BLaER1 treated with 17β-estradiol and CSF1 and Interleukin-3, amounts not matched to agents 10 nM and 100 nM (cell line): ENCODE measurements around the gene PSMB10.

Source experiments
- H3K27ac ChIP-seq, 11 experiments: shearing (Covaris generic); formaldehyde crosslinking; 2 replicates each; pipeline ENCODE4 v1.8.1; 2022
- H3K27me3 ChIP-seq, 11 experiments: shearing (Covaris generic); formaldehyde crosslinking; 2 replicates each; pipeline ENCODE4 v1.8.1; 2022
- H3K36me3 ChIP-seq, 11 experiments: shearing (Covaris generic); formaldehyde crosslinking; 2 replicates each; pipeline ENCODE4 v1.8.1; 2022
- H3K4me1 ChIP-seq, 10 experiments: shearing (Covaris generic); formaldehyde crosslinking; 2 replicates each; pipeline ENCODE4 v1.8.1; 2022
- H3K4me2 ChIP-seq, 11 experiments: shearing (Covaris generic); formaldehyde crosslinking; 2 replicates each; pipeline ENCODE4 v1.8.1; 2022
- H3K4me3 ChIP-seq, 10 experiments: shearing (Covaris generic); formaldehyde crosslinking; 2 replicates each; pipeline ENCODE4 v1.8.1; 2022
- H3K9ac ChIP-seq, 11 experiments: shearing (Covaris generic); formaldehyde crosslinking; 2 replicates each; pipeline ENCODE4 v1.8.1; 2022
- H3K9me3 ChIP-seq, 11 experiments: shearing (Covaris generic); formaldehyde crosslinking; replicated peaks in 1 of 11; 2 replicates each; pipeline ENCODE4 v1.8.1; 2022
- H4K20me1 ChIP-seq, 11 experiments: shearing (Covaris generic); formaldehyde crosslinking; 2 replicates each; pipeline ENCODE4 v1.8.1; 2022
- Cebpa-rat ChIP-seq, 11 experiments: shearing (Covaris generic); IDR thresholded peaks; 2 replicates each; pipeline ENCODE4 v1.8.1; 2022

PSMB10 gene

GRCh38 chr16:67971111-67971510, 34.5 kb upstream of the PSMB10 start:
- Histone ChIP-seq H3K27ac (no peak overlapping the region), H3K4me1 (peaks cover 16 to 35% (median 26%) of the 10 kb centered on the region in 10 experiments), H3K27me3 (no peaks in the 10 kb centered on the region), H3K4me2 (no peak overlapping the region), H3K9me3 (no peaks in the 10 kb centered on the region), H3K4me3 (no peak overlapping the region), H3K9ac (no peak overlapping the region), H4K20me1 (peaks cover 5 to 16% (median 13%) of the 10 kb centered on the region in 11 experiments; a peak in 15 of 22 replicates), H3K36me3 (no peaks in the 10 kb centered on the region)
- no peak for TF ChIP-seq Cebpa-rat (IDR thresholded peaks at IDR 0.05)

DNA sequence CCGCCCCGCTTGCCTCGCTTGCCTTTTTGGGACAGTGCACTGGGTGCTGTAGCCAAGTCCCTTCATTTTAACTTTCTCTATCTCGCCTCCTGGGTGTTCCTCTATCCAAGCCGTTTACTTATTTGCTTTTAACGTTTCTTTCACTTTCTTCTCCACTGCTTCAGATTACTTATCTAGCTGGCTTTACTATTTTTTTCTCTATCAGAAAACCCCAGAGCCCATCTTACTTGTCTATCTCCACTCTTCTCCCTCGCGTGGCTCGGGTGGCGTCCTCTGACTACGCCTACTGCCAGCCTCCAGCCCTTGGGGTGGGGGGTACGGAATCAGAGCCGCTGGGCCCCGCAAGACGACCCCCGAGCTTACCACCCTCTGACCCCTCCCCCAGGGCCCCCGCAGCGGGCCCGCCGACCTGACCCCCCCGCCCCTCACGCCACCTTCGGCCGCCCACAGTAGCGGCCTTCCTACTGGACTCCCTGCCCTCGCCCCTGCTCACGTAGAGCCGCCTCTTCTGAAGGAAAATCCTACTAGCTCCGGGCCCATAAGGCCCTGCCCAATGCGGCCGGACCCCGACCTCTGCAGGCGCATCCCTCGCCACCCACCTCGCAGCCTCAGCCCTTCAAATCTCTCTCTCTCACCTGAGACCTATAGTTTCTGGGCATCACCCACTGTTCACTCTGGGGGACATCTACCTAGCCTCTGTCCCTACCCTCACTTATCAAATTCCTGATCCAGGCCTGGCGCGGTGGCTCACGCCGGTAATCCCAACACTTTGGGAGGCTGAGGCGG, 32.8 kb upstream of the PSMB10 start:
- Histone ChIP-seq H3K27me3 (no peaks in the 10 kb centered on the region), H3K4me2 (peak overlapping the region; percentile 75 to 99 (median 96)), H3K4me1 (peaks cover 24 to 44% (median 40%) of the 10 kb centered on the region in 10 experiments), H4K20me1 (peaks cover 5 to 30% (median 19%) of the 10 kb centered on the region in 11 experiments; a peak in 15 of 22 replicates), H3K27ac (peak overlapping the region in 6 of 11 experiments; percentile 78 to 86 (median 82); a peak in 13 of 22 replicates), H3K4me3 (peak overlapping the region; percentile 72 to 93 (median 84); a peak in 19 of 20 replicates), H3K9ac (peak overlapping the region; percentile 82 to 93 (median 89); a peak in 17 of 22 replicates), H3K36me3 (no peaks in the 10 kb centered on the region), H3K9me3 (no peaks in the 10 kb centered on the region)
- no peak for TF ChIP-seq Cebpa-rat (IDR thresholded peaks at IDR 0.05)

DNA sequence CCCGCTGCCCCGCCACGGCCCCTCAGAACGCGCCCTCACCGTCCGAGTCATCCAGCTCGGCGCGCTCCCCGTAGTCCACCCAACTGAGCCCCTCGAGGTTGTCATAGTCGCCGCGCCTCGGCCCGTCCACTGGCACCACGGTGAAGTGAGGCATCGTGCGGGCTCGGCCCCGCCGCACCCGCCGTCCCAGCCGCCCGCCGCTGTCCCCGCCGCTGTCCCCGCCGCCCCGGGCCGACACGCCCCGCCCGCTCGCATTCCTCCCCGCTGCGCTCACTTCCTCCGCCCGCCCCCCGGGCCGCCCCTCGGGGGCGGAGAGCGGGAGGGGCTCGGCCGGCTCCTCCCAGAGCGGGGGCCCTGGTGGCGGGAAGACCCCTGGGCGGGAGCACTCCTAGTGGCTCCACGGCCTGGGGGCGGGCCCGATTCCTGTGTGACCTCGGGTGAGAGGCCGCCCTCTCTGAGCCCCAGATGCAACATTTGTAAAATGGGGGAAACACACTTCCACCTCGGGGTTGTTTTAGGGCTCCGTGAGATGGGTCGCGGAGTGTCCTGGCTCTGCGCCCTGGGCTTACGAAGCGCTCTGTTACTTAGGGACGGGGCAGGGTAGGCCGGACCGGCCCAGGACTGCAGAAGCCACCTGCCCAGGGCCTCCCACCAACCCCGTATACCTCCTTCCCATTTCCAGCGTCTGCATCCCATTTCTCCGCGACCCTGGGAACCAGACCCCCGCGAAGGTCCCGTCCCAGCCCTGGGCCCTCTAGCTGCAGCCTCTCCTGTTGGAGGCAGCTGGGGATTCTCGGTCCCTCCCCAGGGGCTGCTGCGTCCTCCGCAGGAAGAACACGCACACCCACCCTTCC, 32.0 kb upstream of the PSMB10 start, which contains the start of gene SLC12A4:
TSS of gene SLC12A4 (minus strand) at position 238 of the 854 bp plus-strand sequence. CDS start at position 154, 84 bp downstream.
- H3K9ac ChIP-seq: peak within 1 kb of the TSS; percentile 82 to 93 (median 89)
- no peak for TF ChIP-seq Cebpa-rat (IDR thresholded peaks at IDR 0.05)
- no peaks in the 10 kb centered on the region for H3K9me3 ChIP-seq
- no peaks in the 10 kb centered on the region for H3K27me3 ChIP-seq
- H3K36me3 ChIP-seq: peaks cover 0 to 6% (median 0%) of the 10 kb centered on the region in 11 experiments; a peak in 7 of 22 replicates
- peaks cover 24 to 52% (median 43%) of the 10 kb centered on the region in 10 experiments for H3K4me1 ChIP-seq
- peak within 1 kb of the TSS; percentile 75 to 99 (median 96) for H3K4me2 ChIP-seq
- peaks cover 5 to 38% (median 20%) of the 10 kb centered on the region in 11 experiments; a peak in 15 of 22 replicates for H4K20me1 ChIP-seq
- peak within 1 kb of the TSS; percentile 68 to 94 (median 84); a peak in 21 of 22 replicates for H3K27ac ChIP-seq
- H3K4me3 ChIP-seq: peak within 1 kb of the TSS; percentile 72 to 93 (median 84)

DNA sequence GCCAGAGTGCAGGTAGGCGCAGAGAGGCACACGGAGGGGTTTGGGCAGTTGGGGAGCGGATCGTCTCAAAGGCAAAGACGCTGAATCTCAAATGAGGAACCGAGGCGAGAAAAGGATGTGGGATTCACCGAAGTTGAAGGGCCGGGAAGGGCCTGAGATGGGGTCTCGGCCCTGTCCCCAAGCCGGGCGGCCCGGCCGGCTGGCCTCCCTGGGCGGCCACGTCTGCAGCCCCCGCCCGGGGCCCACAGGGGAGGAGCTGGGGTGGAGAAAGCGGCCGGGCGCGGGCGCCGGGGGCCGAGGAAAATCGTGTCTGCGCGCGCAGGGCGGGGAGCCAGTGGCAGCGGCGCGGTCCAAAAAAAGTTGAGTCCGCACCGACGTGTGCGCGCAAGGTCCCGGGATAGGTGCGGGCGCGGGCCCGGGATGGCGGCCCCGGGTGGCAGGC, 31.3 kb upstream of the PSMB10 start:
- Histone ChIP-seq H3K4me2 (peak overlapping the region; percentile 75 to 99 (median 96)), H3K27me3 (no peaks in the 10 kb centered on the region), H3K27ac (peak overlapping the region; percentile 68 to 94 (median 84); a peak in 21 of 22 replicates), H3K4me1 (peaks cover 24 to 54% (median 43%) of the 10 kb centered on the region in 10 experiments), H4K20me1 (peaks cover 5 to 44% (median 20%) of the 10 kb centered on the region in 11 experiments; a peak in 15 of 22 replicates), H3K9me3 (no peaks in the 10 kb centered on the region), H3K4me3 (peak overlapping the region; percentile 72 to 93 (median 84)), H3K9ac (peak overlapping the region; percentile 82 to 93 (median 89)), H3K36me3 (peaks cover 0 to 12% (median 6%) of the 10 kb centered on the region in 11 experiments; a peak in 13 of 22 replicates)
- TF ChIP-seq Cebpa-rat (IDR thresholded peaks at IDR 0.05): no peak

- H3K27ac ChIP-seq: peak overlapping the region; percentile 68 to 94 (median 84); a peak in 21 of 22 replicates
- peak overlapping the region; percentile 75 to 99 (median 96) for H3K4me2 ChIP-seq
- TF ChIP-seq Cebpa-rat (IDR thresholded peaks at IDR 0.05): no peak
- no peaks in the 10 kb centered on the region for H3K27me3 ChIP-seq
- peaks cover 5 to 44% (median 20%) of the 10 kb centered on the region in 11 experiments; a peak in 15 of 22 replicates for H4K20me1 ChIP-seq
- no peaks in the 10 kb centered on the region for H3K9me3 ChIP-seq
- H3K4me1 ChIP-seq: peaks cover 24 to 54% (median 43%) of the 10 kb centered on the region in 10 experiments
- H3K9ac ChIP-seq: peak overlapping the region; percentile 82 to 93 (median 89)
- H3K4me3 ChIP-seq: peak overlapping the region; percentile 72 to 93 (median 84)
- peaks cover 0 to 18% (median 12%) of the 10 kb centered on the region in 11 experiments; a peak in 15 of 22 replicates for H3K36me3 ChIP-seq
Observed at GRCh38 chr16:67967183-67967957, 30.7 kb upstream of the PSMB10 start.

- Histone ChIP-seq H3K9ac (peak overlapping the region in 7 of 11 experiments; percentile 59 to 93 (median 87); a peak in 11 of 22 replicates), H3K36me3 (peaks cover 0 to 25% (median 19%) of the 10 kb centered on the region in 11 experiments; a peak in 15 of 22 replicates), H3K9me3 (no peaks in the 10 kb centered on the region), H3K27ac (no peak overlapping the region; a peak in 1 of 22 replicates), H3K27me3 (no peaks in the 10 kb centered on the region), H3K4me1 (peaks cover 24 to 54% (median 43%) of the 10 kb centered on the region in 10 experiments), H3K4me3 (peak overlapping the region in 8 of 10 experiments; percentile 72 to 93 (median 86); a peak in 10 of 20 replicates), H4K20me1 (peaks cover 5 to 46% (median 20%) of the 10 kb centered on the region in 11 experiments; a peak in 15 of 22 replicates), H3K4me2 (peak overlapping the region; percentile 75 to 99 (median 96))
- no peak for TF ChIP-seq Cebpa-rat (IDR thresholded peaks at IDR 0.05)
Observed at GRCh38 chr16:67966549-67967182, 30.0 kb upstream of the PSMB10 start.
